GM12874 (cell line): ENCODE results near the gene ODC1.

Experiments used
- TF ChIP-seq, protein P1 (sequence below): IDR thresholded peaks from 2 replicates; pipeline ENCODE4 v1.5.1; 2011; ENCODE audit warnings: low read depth, mild to moderate bottlenecking, control low read depth, low read length, moderate library complexity; ENCODE audit not compliant: insufficient read depth

The ODC1 gene

DNA sequence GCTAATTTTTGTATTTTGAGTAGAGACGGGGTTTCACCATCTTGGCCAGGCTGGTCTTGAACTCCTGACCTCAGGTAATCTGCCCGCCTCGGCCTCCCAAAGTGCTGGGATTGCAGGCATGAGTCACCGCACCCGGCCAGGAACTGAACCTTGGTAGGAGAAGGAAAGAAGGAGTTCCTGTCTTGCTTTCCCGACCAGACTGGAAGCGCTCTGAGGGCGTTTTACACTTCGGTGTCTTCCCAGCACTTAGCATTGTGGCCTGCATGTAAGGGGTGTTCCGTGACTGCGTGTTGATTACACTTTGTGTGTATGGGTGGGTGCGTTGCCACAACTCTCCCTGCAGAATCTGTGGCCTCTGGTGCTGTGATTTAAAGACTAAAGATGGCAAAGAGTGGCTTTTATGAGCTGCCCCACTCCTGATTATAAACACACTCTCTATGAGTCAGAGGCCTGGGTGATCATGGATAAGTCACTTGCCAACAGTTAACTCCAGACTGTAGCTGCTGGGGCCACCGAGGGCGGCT, 46.0 kb downstream of the ODC1 start:
- TF ChIP-seq, protein P1, sequence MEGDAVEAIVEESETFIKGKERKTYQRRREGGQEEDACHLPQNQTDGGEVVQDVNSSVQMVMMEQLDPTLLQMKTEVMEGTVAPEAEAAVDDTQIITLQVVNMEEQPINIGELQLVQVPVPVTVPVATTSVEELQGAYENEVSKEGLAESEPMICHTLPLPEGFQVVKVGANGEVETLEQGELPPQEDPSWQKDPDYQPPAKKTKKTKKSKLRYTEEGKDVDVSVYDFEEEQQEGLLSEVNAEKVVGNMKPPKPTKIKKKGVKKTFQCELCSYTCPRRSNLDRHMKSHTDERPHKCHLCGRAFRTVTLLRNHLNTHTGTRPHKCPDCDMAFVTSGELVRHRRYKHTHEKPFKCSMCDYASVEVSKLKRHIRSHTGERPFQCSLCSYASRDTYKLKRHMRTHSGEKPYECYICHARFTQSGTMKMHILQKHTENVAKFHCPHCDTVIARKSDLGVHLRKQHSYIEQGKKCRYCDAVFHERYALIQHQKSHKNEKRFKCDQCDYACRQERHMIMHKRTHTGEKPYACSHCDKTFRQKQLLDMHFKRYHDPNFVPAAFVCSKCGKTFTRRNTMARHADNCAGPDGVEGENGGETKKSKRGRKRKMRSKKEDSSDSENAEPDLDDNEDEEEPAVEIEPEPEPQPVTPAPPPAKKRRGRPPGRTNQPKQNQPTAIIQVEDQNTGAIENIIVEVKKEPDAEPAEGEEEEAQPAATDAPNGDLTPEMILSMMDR: no peak

DNA sequence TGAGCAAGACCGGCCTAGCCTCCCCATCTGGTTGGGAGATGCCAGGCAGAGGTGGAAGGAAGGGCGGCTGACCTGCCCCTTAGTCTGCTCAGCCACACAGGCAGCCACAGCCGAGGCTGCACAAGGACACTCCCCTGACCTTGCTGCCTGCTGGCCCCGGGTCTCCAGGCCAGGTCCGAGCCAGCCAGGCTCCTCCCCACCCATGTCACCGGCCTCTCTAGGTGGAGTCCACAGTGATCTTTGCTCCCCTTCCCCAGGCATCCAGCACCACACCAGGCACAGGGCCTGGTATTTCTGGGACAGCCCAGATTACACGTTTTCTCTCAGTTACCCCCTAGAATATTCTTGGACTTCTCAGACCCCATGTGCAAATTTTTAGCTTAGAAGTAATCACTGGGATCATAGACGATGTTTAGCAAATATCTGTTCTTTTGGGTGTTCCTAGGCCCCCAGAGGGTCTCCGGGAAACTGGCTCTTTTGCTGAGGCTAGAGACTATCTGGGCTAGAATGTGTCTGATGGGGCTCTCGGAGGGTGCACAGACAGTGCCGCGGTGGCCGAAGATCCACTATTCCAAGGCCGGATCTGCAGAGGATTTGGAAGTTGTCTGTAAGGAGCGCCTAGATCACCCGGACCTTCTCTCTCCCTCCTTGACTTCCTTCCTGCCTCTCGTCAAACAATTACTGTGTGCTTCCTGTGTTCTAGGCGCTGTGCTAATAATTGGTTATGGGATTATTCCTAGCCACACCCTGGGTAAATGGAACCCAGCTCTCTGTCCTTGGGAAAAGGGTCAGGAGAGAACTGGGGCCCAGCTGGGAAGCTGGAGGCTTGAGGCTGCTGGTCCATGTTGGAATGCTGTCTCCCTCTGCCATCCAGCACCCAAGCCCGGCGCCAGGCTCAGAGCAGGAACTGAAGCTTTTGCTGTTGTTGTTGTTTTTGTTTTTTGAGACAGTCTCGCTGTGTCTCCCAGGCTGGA, 46.9 kb downstream of the ODC1 start:
- TF ChIP-seq, protein P1: no peak

DNA sequence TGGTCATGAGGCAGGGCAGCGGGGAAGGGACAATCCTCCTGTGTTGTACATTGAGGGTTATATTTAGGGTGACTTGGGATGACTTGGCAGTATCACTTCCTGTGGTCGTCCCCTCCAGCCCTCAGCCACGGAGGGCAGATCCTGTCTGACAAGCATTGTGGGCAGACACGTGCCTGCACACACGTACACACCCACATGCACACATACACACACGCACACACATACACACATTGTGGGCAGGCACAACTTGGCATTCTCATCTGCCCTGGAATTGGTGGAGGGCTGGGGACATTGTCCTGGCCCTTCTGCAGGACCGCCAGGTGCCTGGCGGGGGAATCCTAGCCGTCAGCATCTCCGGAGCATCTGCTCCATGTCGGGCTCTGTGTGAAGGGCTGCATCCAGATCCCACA, 47.6 kb downstream of the ODC1 start:
- TF ChIP-seq, protein P1: no peak

DNA sequence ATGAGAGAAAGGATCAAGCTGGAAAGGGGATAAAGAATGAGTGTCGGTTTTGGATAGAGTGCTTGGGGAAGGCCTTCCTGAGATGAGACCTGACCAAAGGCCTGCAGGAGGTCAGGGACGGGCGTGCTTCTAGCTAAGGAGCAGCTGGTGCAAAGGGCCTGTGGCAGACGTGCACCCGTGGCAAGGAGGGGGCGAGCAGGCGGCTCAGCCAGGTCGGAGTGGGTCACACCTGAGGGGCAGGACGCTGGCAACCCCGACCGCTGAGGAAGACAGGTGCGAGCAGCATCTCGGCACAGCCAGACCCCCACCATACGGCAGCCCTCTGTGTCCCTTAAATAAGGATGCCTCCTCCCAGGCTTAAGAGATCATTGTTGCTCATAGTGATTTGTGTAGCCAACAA, 48.1 kb downstream of the ODC1 start:
- TF ChIP-seq, protein P1: no peak

DNA sequence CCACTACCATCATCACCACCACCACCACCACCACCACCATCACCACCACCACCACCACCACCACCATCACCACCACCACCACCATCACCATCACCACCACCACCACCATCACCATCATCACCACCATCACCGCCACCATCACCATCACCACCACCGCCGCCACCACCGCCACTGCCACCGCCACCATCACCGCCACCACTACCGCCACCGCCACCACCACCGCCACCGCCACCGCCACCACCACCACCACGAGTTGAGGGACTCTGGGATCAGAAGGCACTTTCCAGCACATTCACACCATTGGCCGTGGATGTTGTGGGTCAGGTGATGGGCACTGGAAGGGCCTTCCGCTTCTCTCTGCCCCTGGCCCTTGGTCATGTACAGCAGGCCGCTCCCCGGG, 48.8 kb downstream of the ODC1 start:
- TF ChIP-seq, protein P1: no peak

DNA sequence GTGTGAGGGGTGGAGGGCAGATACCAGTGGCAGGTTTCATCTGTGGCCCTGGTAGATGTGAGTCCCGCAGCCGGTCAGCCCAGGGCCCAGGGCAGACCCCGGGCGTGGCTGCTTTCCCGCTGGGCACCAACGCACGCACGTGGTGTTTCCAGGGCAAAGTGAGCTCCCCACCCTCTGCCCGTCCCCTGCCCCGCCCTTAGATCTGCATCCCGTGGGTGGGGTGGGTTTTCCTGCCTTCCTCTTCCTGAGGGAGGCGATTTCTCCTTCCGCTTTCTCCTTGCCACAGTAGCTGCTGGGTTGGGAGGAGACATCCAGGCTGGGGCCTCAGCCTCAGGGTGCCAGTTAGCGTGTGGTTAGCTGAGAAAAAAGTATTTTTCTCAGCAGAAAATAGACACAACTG, 49.6 kb downstream of the ODC1 start:
- TF ChIP-seq, protein P1: no peak

DNA sequence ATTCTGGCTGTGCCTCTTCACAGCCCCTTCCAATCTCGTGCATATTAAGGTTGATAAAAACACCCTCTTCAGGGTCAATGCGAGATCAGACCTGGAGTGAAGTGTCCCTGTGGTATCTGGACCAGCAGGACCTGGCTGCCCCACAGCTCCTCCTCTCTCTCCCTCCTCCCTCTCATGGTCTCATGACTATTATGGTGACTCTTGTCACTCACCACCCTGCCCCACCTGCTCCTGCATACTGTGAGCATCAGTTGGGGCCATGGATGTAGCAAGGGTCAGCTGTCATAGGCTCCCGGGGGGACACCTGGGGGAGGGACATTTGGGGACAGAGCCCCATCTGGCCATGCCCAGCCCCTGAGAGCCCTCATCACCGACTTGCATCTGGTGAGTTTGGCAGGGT, 50.2 kb downstream of the ODC1 start:
- TF ChIP-seq, protein P1: no peak
